Measurements from ENCODE around the gene XYLT1. TPM values are rescaled to one million over a fixed set of nuclear protein-coding genes. Genes with fewer than 3 reads are reported as not detected.
A peak's percentile ranks its signal among the peaks of the same experiment; 100 is the strongest.

Gene XYLT1
- total RNA-seq, 1 experiment from 2014 or later = 14.5 TPM

GRCh38 chr16:17346621-17347569 is 123.9 kb downstream of the XYLT1 start:
- no peaks in the 10 kb centered on the region; the same call in 1 of the 2 replicates for H3K27me3 Mint-ChIP-seq (ENCODE audit: low read depth)
- H3K27ac Mint-ChIP-seq = peak overlapping the region in 1 of 3 experiments; percentile 30; a peak in 2 of 7 replicates
- H3K4me1 ChIP-seq (ENCODE audit: insufficient read depth, low read length) = no peaks in the 10 kb centered on the region

More at GRCh38 chr16:17346621-17347569, 123.9 kb downstream of the XYLT1 start:
- H2AK5ac ChIP-seq (ENCODE audit: insufficient read length, low read length) = no peak overlapping the region
- H3K14ac ChIP-seq (ENCODE audit: insufficient read depth, low read length) = no peak overlapping the region; the same call in 1 of the 2 replicates
- H3K56ac ChIP-seq (ENCODE audit: insufficient read length, low read depth, low read length) = no peak overlapping the region
- H3K4me2 ChIP-seq (ENCODE audit: insufficient read depth, insufficient read length, low read length) = no peak overlapping the region
- H2BK120ac ChIP-seq (ENCODE audit: low read depth, low read length, poor library complexity, severe bottlenecking) = no peak overlapping the region
- no peak overlapping the region for H3K23ac ChIP-seq (ENCODE audit: insufficient read length, low read depth, low read length)
- H3K23me2 ChIP-seq (ENCODE audit: insufficient read length, low read depth, low read length, poor library complexity, severe bottlenecking) = no peaks in the 10 kb centered on the region
- H3K27ac ChIP-seq (ENCODE audit: insufficient read length, low read depth, low read length) = no peak overlapping the region
- H3T11ph ChIP-seq (ENCODE audit: low read length) = no peak overlapping the region
- H2AFZ ChIP-seq (ENCODE audit: low read length) = no peak overlapping the region
- no peak for TF ChIP-seq CTCF (conservative IDR thresholded peaks at IDR 0.05)
- no peak overlapping the region for H2BK20ac ChIP-seq (ENCODE audit: low read depth, low read length, poor library complexity, severe bottlenecking)
- no peak for DNase-seq
- H4K91ac ChIP-seq (ENCODE audit: insufficient read length, low read depth, low read length) = no peak overlapping the region
- H2BK15ac ChIP-seq (ENCODE audit: low read depth, low read length) = no peak overlapping the region
- WGBS (ENCODE audit: extremely low coverage, insufficient read length, low lambda C conversion rate) = no CpG with 5 or more reads among the region's 12 CpGs
- no peak overlapping the region for H2BK5ac ChIP-seq (ENCODE audit: insufficient read length, low read length)
- Mint-ChIP-seq H3K4me3 (no peak overlapping the region), H3K9me3 (no peaks in the 10 kb centered on the region), H3K36me3 (ENCODE audit: insufficient read depth in 1 of 3, low read depth in 3 of 3) (peaks cover 0 to 4% (median 3%) of the 10 kb centered on the region in 3 experiments; a peak in 2 of 7 replicates), H3K4me1 (no peaks in the 10 kb centered on the region; a peak in 1 of 4 replicates)
- H3K18ac ChIP-seq (ENCODE audit: insufficient read length, low read depth, low read length) = no peak overlapping the region
- no peak overlapping the region for H4K8ac ChIP-seq (replicated peaks; ENCODE audit: insufficient read length, low read depth, low read length)
- no peaks in the 10 kb centered on the region for H3K79me1 ChIP-seq (ENCODE audit: insufficient read depth, low read depth, low read length, poor library complexity, severe bottlenecking)
- no peak overlapping the region for H2BK12ac ChIP-seq (ENCODE audit: insufficient read length, low read depth, low read length)
- no peak overlapping the region for H3K9ac ChIP-seq (ENCODE audit: extremely low read depth, insufficient read length, low read length)
- H4K20me1 ChIP-seq (ENCODE audit: control insufficient read depth, insufficient read depth, insufficient read length) = no peaks in the 10 kb centered on the region
- no peaks in the 10 kb centered on the region for H3K9me3 ChIP-seq (ENCODE audit: control insufficient read depth, low read depth, low read length)
- no peak overlapping the region for H3K4ac ChIP-seq (ENCODE audit: low read depth, low read length)
- H3K27me3 ChIP-seq (ENCODE audit: insufficient read depth, low read length) = no peaks in the 10 kb centered on the region
- H3K79me2 ChIP-seq (ENCODE audit: insufficient read depth, low read length) = no peaks in the 10 kb centered on the region
- H4K5ac ChIP-seq (ENCODE audit: insufficient read length, low read depth, low read length) = no peak overlapping the region

Measured in H9 (cell line).